Measurements from ENCODE around the gene PDE6B. TPM values are rescaled to one million over a fixed set of nuclear protein-coding genes. Genes with fewer than 3 reads are reported as not detected.

Gene PDE6B
- total and polyA plus RNA-seq, 2 of the 13 experiments (the other 11 are each of a cell fraction or from before 2014, with no cell fraction given), result 0.38 to 0.40 TPM

DNA sequence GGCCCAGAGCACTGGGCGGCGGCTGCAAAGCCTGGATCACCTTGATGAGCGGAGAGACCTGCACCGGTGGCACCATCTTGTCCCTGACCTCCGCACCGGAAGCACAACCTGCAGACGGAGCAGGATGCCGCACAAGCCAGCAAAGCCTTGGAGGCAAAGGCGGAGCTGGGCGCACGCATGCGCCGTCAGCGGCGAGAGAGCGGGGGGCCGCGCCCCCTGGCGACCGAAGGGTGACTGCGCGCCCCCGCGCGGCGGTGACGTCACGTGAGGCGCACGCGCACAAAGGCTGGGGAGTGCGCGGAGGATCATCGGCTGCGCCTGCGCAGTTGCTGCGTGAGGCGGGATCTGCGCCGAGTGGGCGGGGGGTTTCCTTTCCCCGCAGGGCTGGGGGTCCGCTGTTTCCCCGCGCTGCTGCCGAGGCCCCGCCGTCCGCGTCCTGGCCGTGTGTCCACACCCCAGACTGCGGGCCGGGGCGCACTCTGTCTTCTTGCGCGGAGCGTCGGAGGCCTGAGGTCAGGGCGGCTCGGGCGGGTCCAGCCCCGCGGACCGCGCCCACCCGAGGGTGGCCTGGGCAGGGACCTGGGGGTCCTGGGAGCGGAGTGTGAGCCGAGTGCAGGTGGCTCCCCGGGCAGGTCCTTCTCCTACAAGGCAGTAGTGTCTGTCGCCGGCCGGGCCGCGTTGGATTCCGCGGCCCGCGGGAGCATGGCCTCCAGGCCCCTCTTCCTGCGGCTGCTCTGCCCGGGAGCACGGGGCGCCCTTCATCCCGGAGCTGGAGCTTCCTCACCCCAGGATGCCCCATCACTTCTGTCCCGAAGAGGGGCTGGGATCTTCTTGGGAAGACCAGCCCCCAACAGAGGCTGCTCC lies 49.0 kb downstream of the PDE6B start, which contains the start of the genes ATP5ME and MYL5 (continued):
- TF ChIP-seq AFF4 (CRISPR knock-in tag; IDR thresholded peaks at IDR 0.05), result no peak
- TF ChIP-seq ZIK1 (CRISPR knock-in tag; IDR thresholded peaks at IDR 0.05; ENCODE audit: borderline replicate concordance, low read depth), result peak; percentile 86
- TF ChIP-seq SATB2 (CRISPR knock-in tag; IDR thresholded peaks at IDR 0.05), result no peak
- TF ChIP-seq BORCS8-MEF2B (CRISPR knock-in tag; IDR thresholded peaks at IDR 0.05), result peak; percentile 67; the same call in 1 of the 2 replicates
- TF ChIP-seq KMT2A (CRISPR knock-in tag; IDR thresholded peaks at IDR 0.05), result no peak
- TF ChIP-seq ZNF282 (IDR thresholded peaks at IDR 0.05; ENCODE audit: partially characterized antibody), result no peak
- TF ChIP-seq, protein P1, sequence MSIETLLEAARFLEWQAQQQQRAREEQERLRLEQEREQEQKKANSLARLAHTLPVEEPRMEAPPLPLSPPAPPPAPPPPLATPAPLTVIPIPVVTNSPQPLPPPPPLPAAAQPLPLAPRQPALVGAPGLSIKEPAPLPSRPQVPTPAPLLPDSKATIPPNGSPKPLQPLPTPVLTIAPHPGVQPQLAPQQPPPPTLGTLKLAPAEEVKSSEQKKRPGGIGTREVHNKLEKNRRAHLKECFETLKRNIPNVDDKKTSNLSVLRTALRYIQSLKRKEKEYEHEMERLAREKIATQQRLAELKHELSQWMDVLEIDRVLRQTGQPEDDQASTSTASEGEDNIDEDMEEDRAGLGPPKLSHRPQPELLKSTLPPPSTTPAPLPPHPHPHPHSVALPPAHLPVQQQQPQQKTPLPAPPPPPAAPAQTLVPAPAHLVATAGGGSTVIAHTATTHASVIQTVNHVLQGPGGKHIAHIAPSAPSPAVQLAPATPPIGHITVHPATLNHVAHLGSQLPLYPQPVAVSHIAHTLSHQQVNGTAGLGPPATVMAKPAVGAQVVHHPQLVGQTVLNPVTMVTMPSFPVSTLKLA (IDR thresholded peaks at IDR 0.05), result peak; percentile 40
- peak; percentile 69; the same call in 1 of the 2 replicates for TF ChIP-seq RXRA (CRISPR knock-in tag; IDR thresholded peaks at IDR 0.05)
- TF ChIP-seq ARNT2 (CRISPR knock-in tag; IDR thresholded peaks at IDR 0.05; ENCODE audit: low read depth), result peak; percentile 74
- TF ChIP-seq HNF1B (CRISPR knock-in tag; IDR thresholded peaks at IDR 0.05), result peak; percentile 75; the same call in 1 of the 2 replicates
- TF ChIP-seq ZNF326 (CRISPR knock-in tag; IDR thresholded peaks at IDR 0.05; ENCODE audit: borderline replicate concordance), result no peak; the same call in 1 of the 2 replicates
- TF ChIP-seq CHD2 (IDR thresholded peaks at IDR 0.05; ENCODE audit: low read depth, low read length), result peak; percentile 59; the same call in 1 of the 2 replicates
- peak; percentile 20; the same call in 1 of the 2 replicates for TF ChIP-seq LBX2 (CRISPR knock-in tag; IDR thresholded peaks at IDR 0.05; ENCODE audit: borderline replicate concordance)
- 0 out of 2 replicates have a peak, but pooled peaks have one; percentile 6 for TF ChIP-seq ZNF879 (CRISPR knock-in tag; IDR thresholded peaks at IDR 0.05)
- TF ChIP-seq NR2F1 (CRISPR knock-in tag; IDR thresholded peaks at IDR 0.05), result no peak
- no peak for TF ChIP-seq KDM5A (IDR thresholded peaks at IDR 0.05; ENCODE audit: borderline replicate concordance, low read length)
- TF ChIP-seq SIX1 (CRISPR knock-in tag; IDR thresholded peaks at IDR 0.05; ENCODE audit: borderline replicate concordance), result no peak
- peak; percentile 10; the same call in 1 of the 2 replicates for TF ChIP-seq ZNF792 (CRISPR knock-in tag; IDR thresholded peaks at IDR 0.05)
- TF ChIP-seq IKZF5 (CRISPR knock-in tag; IDR thresholded peaks at IDR 0.05), result 0 out of 2 replicates have a peak, but pooled peaks have one; percentile 28
